ENCODE measurements around the gene ZMYND10. TPM values are rescaled to one million over a fixed set of nuclear protein-coding genes. Genes with fewer than 3 reads are reported as not detected.

ZMYND10 gene
- polyA plus RNA-seq, 4 donors = 0.43 to 2.5 (median 1.2) TPM

DNA sequence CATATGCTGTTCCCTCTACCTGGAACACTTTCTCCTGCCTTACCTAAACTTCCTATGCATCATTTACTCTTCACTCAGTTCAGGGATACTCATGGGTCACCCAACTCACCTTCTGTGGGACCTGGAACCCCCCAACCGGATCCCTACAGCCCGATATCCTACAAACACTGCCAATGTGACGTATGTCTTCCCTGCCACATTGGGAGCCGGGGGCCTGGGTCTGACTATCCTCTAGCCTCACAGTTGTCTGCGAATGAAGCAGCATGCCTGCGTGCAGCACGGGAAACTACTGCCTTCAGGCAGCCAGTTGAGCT lies 4.6 kb upstream of the ZMYND10 start:
- no peak for DNase-seq
- H3K36me3 ChIP-seq (ENCODE audit: control insufficient read depth in 3 of 3, insufficient read depth in 2 of 3, low read depth in 1 of 3, low read length in 3 of 3) = peaks cover 9 to 58% (median 11%) of the 10 kb centered on the region in 3 donors
- 14 to 28% (median 20%) methylated on average over 7 of the region's 7 CpGs for WGBS, 3 donors
- no peaks in the 10 kb centered on the region for H3K9me3 ChIP-seq (ENCODE audit: control insufficient read depth in 2 of 2, insufficient read depth in 1 of 2, low read depth in 1 of 2, low read length in 1 of 2)
- peak overlapping the region; percentile 79 to 97 (median 92) for H3K27ac ChIP-seq (ENCODE audit: low read depth in 1 of 3, low read length in 2 of 3)
- no peak for FAIRE-seq
- no peaks in the 10 kb centered on the region for H3K27me3 ChIP-seq (ENCODE audit: control insufficient read depth in 3 of 3, insufficient read depth in 3 of 3, low read length in 3 of 3)
- H3K4me1 ChIP-seq (ENCODE audit: control insufficient read depth in 3 of 3, insufficient read depth in 2 of 3, low read depth in 1 of 3, low read length in 2 of 3) = peaks cover 2 to 28% (median 10%) of the 10 kb centered on the region in 3 donors
- H3K4me3 ChIP-seq (ENCODE audit: low read depth in 1 of 3, low read length in 3 of 3) = peak overlapping the region in 2 of 3 donors; percentile 55 to 92

DNA sequence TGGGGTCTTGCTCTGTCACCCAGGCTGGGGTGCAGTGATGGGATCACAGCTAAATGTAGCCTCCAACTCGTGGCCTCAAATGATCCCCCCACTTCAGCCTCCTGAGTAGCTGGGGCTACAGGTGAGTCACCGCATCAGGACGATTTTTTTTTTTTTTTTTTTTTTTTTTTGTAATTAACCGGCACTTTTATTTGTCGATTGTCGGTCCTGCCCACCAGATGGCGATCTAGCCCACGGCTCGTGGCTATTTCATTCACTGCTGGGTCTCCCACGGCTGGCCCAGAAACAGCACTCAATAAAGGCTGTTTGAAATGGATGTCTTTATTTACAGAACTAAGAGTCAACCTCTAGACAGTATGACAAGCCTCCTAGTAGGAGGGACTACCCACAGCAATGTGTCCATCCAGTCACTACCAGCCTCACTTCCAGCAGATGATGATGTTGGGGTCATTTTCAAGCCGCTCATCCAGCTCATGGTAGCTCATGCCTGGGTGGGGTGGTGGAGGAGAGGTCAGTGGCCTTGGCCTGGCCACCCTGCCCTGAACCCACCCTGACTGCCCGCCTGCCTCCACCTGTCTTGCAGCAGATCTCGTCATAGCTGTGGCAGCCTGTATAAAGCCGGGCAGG lies 1.8 kb upstream of the ZMYND10 start:
- Histone ChIP-seq H3K4me3 (ENCODE audit: low read depth in 1 of 3, low read length in 3 of 3) (no peak overlapping the region), H3K27me3 (ENCODE audit: control insufficient read depth in 3 of 3, insufficient read depth in 3 of 3, low read length in 3 of 3) (no peaks in the 10 kb centered on the region), H3K27ac (ENCODE audit: low read depth in 1 of 3, low read length in 2 of 3) (no peak overlapping the region), H3K4me1 (ENCODE audit: control insufficient read depth in 3 of 3, insufficient read depth in 2 of 3, low read depth in 1 of 3, low read length in 2 of 3) (peaks cover 2 to 29% (median 10%) of the 10 kb centered on the region in 3 donors), H3K36me3 (ENCODE audit: control insufficient read depth in 3 of 3, insufficient read depth in 2 of 3, low read depth in 1 of 3, low read length in 3 of 3) (peaks cover 0 to 40% (median 2%) of the 10 kb centered on the region in 3 donors), H3K9me3 (ENCODE audit: control insufficient read depth in 2 of 2, insufficient read depth in 1 of 2, low read depth in 1 of 2, low read length in 1 of 2) (no peaks in the 10 kb centered on the region)
- FAIRE-seq = no peak
- WGBS, 3 donors = 26 to 27% (median 27%) methylated on average over 14 of the region's 14 CpGs
- peak; percentile 73 to 83 for DNase-seq

DNA sequence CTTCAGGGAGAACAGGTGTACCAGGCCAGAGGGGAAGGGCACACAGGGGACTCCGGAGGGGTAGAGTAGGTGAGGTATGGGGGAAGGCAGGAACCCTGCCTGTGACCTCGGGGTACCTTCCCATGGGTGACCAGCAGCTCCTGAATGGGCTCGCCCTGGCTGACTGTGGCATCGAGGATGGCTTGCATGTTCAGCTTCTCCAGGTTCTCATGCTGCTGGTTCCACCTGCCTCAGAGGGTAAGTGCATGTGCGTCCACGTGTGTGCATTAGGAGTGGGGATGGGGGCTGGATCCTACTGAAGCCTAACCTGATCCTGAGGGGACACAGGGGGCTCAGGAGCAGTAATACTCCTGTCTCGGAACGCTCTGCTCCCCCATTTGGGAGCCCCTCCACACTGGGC lies 524 bp downstream of the ZMYND10 start:
- Histone ChIP-seq H3K4me1 (ENCODE audit: control insufficient read depth in 3 of 3, insufficient read depth in 2 of 3, low read depth in 1 of 3, low read length in 2 of 3) (peaks cover 2 to 23% (median 9%) of the 10 kb centered on the region in 3 donors), H3K27ac (ENCODE audit: low read depth in 1 of 3, low read length in 2 of 3) (no peak overlapping the region), H3K36me3 (ENCODE audit: control insufficient read depth in 3 of 3, insufficient read depth in 2 of 3, low read depth in 1 of 3, low read length in 3 of 3) (peaks cover 0 to 31% (median 2%) of the 10 kb centered on the region in 3 donors), H3K9me3 (ENCODE audit: control insufficient read depth in 2 of 2, insufficient read depth in 1 of 2, low read depth in 1 of 2, low read length in 1 of 2) (no peaks in the 10 kb centered on the region), H3K27me3 (ENCODE audit: control insufficient read depth in 3 of 3, insufficient read depth in 3 of 3, low read length in 3 of 3) (peaks cover 0 to 19% (median 0%) of the 10 kb centered on the region in 3 donors), H3K4me3 (ENCODE audit: low read depth in 1 of 3, low read length in 3 of 3) (peak overlapping the region in 1 of 3 donors; percentile 22)
- no peak for DNase-seq
- WGBS, 3 donors = 68 to 77% (median 71%) methylated on average over 7 to 8 of the region's 8 CpGs
- no peak for FAIRE-seq

DNA sequence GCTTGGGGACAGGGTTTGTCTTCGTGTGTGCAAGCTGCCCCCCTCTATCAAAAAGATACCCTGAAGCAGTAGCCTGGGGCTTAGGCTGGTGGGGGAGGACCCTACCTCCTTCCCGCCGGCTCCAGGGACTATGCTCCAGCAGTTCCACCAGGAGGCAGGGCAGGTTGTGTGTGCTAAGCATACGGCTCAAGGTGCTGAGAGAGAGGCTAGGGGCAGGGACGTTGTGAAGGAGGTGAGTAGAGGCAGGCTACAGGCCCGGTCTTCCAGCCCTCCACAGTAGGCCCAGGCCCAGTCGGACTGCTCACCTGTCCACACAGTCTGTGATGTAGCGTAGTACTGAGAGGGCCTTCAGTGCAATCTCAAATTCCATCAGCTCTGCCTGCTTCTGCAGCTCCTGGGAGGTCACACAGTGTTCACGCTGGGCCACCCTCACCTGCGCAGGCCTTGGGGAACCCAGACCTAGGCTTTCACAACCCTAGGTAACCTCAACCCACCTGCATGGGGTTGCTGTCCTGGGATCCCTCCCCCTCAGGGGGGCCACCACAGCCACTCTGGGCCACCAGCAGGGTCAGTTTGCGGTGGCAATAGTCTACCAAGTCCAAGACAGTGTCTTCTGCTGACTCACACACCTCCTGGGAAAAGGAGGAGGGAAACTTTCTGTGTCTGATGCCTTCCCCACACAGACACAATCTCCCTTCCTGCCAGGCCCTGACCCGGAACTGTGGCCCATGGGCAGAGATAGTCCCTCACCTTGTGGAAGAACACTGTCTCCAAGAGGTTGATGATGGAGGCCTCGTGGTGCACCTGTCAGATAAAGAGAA lies 2.5 kb downstream of the ZMYND10 start:
- WGBS, 3 donors = 85 to 90% (median 90%) methylated on average over 12 to 13 of the region's 13 CpGs
- Histone ChIP-seq H3K9me3 (ENCODE audit: control insufficient read depth in 2 of 2, insufficient read depth in 1 of 2, low read depth in 1 of 2, low read length in 1 of 2) (no peaks in the 10 kb centered on the region), H3K4me3 (ENCODE audit: low read depth in 1 of 3, low read length in 3 of 3) (no peak overlapping the region), H3K36me3 (ENCODE audit: control insufficient read depth in 3 of 3, insufficient read depth in 2 of 3, low read depth in 1 of 3, low read length in 3 of 3) (peaks cover 0 to 15% (median 2%) of the 10 kb centered on the region in 3 donors), H3K27me3 (ENCODE audit: control insufficient read depth in 3 of 3, insufficient read depth in 3 of 3, low read length in 3 of 3) (peaks cover 0 to 26% (median 0%) of the 10 kb centered on the region in 3 donors), H3K27ac (ENCODE audit: low read depth in 1 of 3, low read length in 2 of 3) (no peak overlapping the region), H3K4me1 (ENCODE audit: control insufficient read depth in 3 of 3, insufficient read depth in 2 of 3, low read depth in 1 of 3, low read length in 2 of 3) (peaks cover 0 to 20% (median 0%) of the 10 kb centered on the region in 3 donors)
- DNase-seq = no peak
- FAIRE-seq = no peak

DNA sequence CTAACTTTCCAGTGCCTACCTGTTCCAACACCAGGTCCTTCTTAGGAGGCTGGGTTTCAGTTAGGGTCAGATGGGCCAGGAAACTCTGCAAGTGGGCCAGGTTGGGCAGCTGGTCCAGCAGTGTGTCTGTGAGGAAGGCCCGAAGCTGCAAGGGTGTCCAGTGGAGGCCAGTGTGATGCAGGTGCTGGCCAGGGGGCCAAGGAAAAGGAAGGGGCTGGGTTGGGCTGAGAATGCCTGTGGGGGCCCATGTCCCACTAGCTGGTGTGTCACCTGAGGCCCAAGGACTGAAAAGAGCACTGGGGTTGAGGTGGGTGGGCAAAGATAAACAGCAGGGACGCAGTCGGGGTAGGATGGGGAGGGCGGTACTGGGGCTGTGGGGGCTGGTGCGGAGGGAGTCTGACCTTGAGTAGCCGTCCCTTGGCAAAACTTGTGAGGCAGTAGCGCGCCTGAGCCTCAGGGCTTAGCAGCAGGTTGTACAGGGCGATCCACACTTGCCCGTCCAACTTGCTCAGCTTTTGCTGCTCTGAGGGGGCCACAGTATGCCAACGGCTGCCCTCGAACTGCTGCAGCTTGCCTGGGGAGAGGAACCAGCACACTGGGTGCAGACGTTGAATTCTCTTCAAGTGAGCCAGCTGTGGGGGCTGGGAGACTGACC lies 3.4 kb downstream of the ZMYND10 start:
- H3K4me1 ChIP-seq (ENCODE audit: control insufficient read depth in 3 of 3, insufficient read depth in 2 of 3, low read depth in 1 of 3, low read length in 2 of 3) = peaks cover 0 to 24% (median 0%) of the 10 kb centered on the region in 3 donors
- no peak for DNase-seq
- no peak overlapping the region for H3K4me3 ChIP-seq (ENCODE audit: low read depth in 1 of 3, low read length in 3 of 3)
- H3K36me3 ChIP-seq (ENCODE audit: control insufficient read depth in 3 of 3, insufficient read depth in 2 of 3, low read depth in 1 of 3, low read length in 3 of 3) = peaks cover 0 to 7% (median 0%) of the 10 kb centered on the region in 3 donors
- FAIRE-seq = no peak
- WGBS, 3 donors = 94 to 97% (median 94%) methylated on average over 13 of the region's 13 CpGs
- H3K27ac ChIP-seq (ENCODE audit: low read depth in 1 of 3, low read length in 2 of 3) = no peak overlapping the region
- H3K27me3 ChIP-seq (ENCODE audit: control insufficient read depth in 3 of 3, insufficient read depth in 3 of 3, low read length in 3 of 3) = peaks cover 0 to 26% (median 0%) of the 10 kb centered on the region in 3 donors
- no peaks in the 10 kb centered on the region for H3K9me3 ChIP-seq (ENCODE audit: control insufficient read depth in 2 of 2, insufficient read depth in 1 of 2, low read depth in 1 of 2, low read length in 1 of 2)

DNA sequence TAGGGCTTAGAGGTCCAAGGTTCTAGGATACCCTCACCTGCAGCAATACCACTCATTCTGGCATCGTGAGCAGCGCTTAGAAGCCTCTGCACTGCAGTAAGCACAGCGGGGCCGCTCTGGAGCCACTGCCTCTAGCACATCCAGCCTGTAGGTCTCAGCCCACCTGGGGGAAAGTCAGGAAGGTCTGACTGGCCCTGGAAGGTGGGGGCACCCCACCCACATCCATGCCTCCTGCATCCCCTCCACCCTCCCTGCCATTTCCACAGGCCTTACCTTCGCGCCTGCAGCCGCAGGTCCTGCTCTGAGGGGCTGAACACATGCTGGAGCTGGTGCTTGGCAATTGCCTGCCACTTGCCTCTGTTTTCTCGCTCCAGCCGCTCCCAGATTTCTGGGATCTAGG lies 4.0 kb downstream of the ZMYND10 start:
- H3K27ac ChIP-seq (ENCODE audit: low read depth in 1 of 3, low read length in 2 of 3) = peak overlapping the region in 2 of 3 donors; percentile 34 to 88
- 92 to 96% (median 94%) methylated on average over 9 of the region's 9 CpGs for WGBS, 3 donors
- peaks cover 0 to 7% (median 0%) of the 10 kb centered on the region in 3 donors for H3K36me3 ChIP-seq (ENCODE audit: control insufficient read depth in 3 of 3, insufficient read depth in 2 of 3, low read depth in 1 of 3, low read length in 3 of 3)
- peaks cover 0 to 24% (median 0%) of the 10 kb centered on the region in 3 donors for H3K4me1 ChIP-seq (ENCODE audit: control insufficient read depth in 3 of 3, insufficient read depth in 2 of 3, low read depth in 1 of 3, low read length in 2 of 3)
- peak overlapping the region in 1 of 3 donors; percentile 27 for H3K4me3 ChIP-seq (ENCODE audit: low read depth in 1 of 3, low read length in 3 of 3)
- peaks cover 0 to 26% (median 0%) of the 10 kb centered on the region in 3 donors for H3K27me3 ChIP-seq (ENCODE audit: control insufficient read depth in 3 of 3, insufficient read depth in 3 of 3, low read length in 3 of 3)
- FAIRE-seq (no peak), DNase-seq (no peak)
- H3K9me3 ChIP-seq (ENCODE audit: control insufficient read depth in 2 of 2, insufficient read depth in 1 of 2, low read depth in 1 of 2, low read length in 1 of 2) = no peaks in the 10 kb centered on the region

DNA sequence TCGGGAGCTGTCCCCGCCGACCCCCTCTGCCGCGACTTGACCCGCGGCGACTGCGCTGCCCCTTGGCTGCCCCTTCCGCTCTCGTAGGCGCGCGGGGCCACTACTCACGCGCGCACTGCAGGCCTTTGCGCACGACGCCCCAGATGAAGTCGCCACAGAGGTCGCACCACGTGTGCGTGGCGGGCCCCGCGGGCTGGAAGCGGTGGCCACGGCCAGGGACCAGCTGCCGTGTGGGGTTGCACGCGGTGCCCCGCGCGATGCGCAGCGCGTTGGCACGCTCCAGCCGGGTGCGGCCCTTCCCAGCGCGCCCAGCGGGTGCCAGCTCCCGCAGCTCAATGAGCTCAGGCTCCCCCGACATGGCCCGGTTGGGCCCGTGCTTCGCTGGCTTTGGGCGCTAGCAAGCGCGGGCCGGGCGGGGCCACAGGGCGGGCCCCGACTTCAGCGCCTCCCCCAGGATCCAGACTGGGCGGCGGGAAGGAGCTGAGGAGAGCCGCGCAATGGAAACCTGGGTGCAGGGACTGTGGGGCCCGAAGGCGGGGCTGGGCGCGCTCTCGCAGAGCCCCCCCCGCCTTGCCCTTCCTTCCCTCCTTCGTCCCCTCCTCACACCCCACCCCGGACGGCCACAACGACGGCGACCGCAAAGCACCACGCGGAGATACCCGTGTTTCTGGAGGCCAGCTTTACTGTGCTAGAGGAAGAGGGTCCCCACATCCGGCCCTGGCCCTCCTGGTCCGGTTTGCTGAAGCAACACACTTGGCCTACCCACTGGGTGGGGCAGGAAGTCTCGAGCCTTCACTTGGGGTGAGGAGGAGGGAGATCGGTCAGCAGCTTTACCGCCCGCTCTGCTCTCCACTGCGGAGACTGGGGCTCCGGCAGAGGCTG lies 4.8 kb downstream of the ZMYND10 start, which contains the start of gene RASSF1:
Gene RASSF1 (minus strand): TSS at position 389 of the 882 bp plus-strand sequence. CDS start 31 bp downstream, at position 358.
- Histone ChIP-seq H3K36me3 (ENCODE audit: control insufficient read depth in 3 of 3, insufficient read depth in 2 of 3, low read depth in 1 of 3, low read length in 3 of 3) (peaks cover 0 to 7% (median 0%) of the 10 kb centered on the region in 3 donors), H3K4me1 (ENCODE audit: control insufficient read depth in 3 of 3, insufficient read depth in 2 of 3, low read depth in 1 of 3, low read length in 2 of 3) (peaks cover 0 to 30% (median 0%) of the 10 kb centered on the region in 3 donors), H3K4me3 (ENCODE audit: low read depth in 1 of 3, low read length in 3 of 3) (peak within 1 kb of the TSS; percentile 27 to 50 (median 48)), H3K27me3 (ENCODE audit: control insufficient read depth in 3 of 3, insufficient read depth in 3 of 3, low read length in 3 of 3) (peaks cover 0 to 26% (median 0%) of the 10 kb centered on the region in 3 donors), H3K27ac (ENCODE audit: low read depth in 1 of 3, low read length in 2 of 3) (peak within 1 kb of the TSS; percentile 18 to 88 (median 73)), H3K9me3 (ENCODE audit: control insufficient read depth in 2 of 2, insufficient read depth in 1 of 2, low read depth in 1 of 2, low read length in 1 of 2) (no peaks in the 10 kb centered on the region)
- DNase-seq (peak; percentile 71 to 74), FAIRE-seq (no peak)
- 3 to 15% (median 8%) methylated on average over 54 to 85 of the region's 85 CpGs for WGBS, 3 donors

Data from small intestine (tissue), 7 donors.